ENCODE results near the gene JAM3.

- no peak for TF ChIP-seq ATF7 (IDR thresholded peaks at IDR 0.05)
- no peak for TF ChIP-seq ATF7 (CRISPR knock-in tag; IDR thresholded peaks at IDR 0.05)
- TF ChIP-seq TMF1 (CRISPR knock-in tag; IDR thresholded peaks at IDR 0.05; ENCODE audit: low read depth): no peak
Measured at GRCh38 chr11:134176284-134176683, 107.4 kb downstream of the JAM3 start.
